Transverse colon (tissue), 4 donors: ENCODE data around the gene BFSP2. TPM values are rescaled to one million over a fixed set of nuclear protein-coding genes. Genes with fewer than 3 reads are reported as not detected.

Source experiments
- DNase-seq: peaks from one replicate; pipeline ENCODE4 v3.0.0-alpha.2; 2019
- H3K27ac ChIP-seq, 4 donors: fragments of 200-600 bp; sonication (generic); 2 replicates each; pipeline ENCODE4 v1.5.1; 2016 to 2018; ENCODE audit warnings: inconsistent platforms in 4 of 4
- H3K27me3 ChIP-seq: fragments of 200-600 bp; sonication (generic); 2 replicates; pipeline ENCODE4 v1.5.1; 2017; ENCODE audit warnings: inconsistent platforms
- H3K36me3 ChIP-seq, 4 donors: fragments of 200-600 bp; sonication (generic); 2 replicates each; pipeline ENCODE4 v1.5.1; 2017 to 2019; ENCODE audit warnings: inconsistent platforms in 4 of 4
- H3K4me1 ChIP-seq, 4 donors: fragments of 200-600 bp; sonication (generic); 2 replicates each; pipeline ENCODE4 v1.5.1; 2017 to 2020; ENCODE audit warnings: inconsistent platforms in 4 of 4
- H3K4me3 ChIP-seq, 4 donors: fragments of 200-600 bp; sonication (generic); 1 replicate in 1 of 4; 2 replicates in 3 of 4; pipeline versions ENCODE4 v1.5.1 to v1.6.1; 2017 to 2019; ENCODE audit warnings: inconsistent platforms in 4 of 4
- H3K9me3 ChIP-seq, 2 donors: fragments of 200-600 bp; sonication (generic); 2 replicates each; pipeline ENCODE4 v1.5.1; 2017 to 2019; ENCODE audit warnings: inconsistent platforms in 2 of 2
- EP300 ChIP-seq: sonication (generic); formaldehyde crosslinking; IDR thresholded peaks from one replicate; pipeline ENCODE4 v1.6.1; 2017; ENCODE audit warnings: antibody characterized with exemption, low read depth
- POLR2A ChIP-seq: fragments of 450-650 bp; IDR thresholded peaks from one replicate; pipeline ENCODE4 v1.6.1; 2016; ENCODE audit warnings: antibody characterized with exemption, mild to moderate bottlenecking, moderate library complexity
- POLR2AphosphoS5 ChIP-seq, 3 donors: sonication (generic); formaldehyde crosslinking; IDR thresholded peaks; one replicate each; pipeline ENCODE4 v1.6.1; 2016; ENCODE audit warnings: antibody characterized with exemption in 3 of 3
- WGBS, 2 donors: methylation state at CpG; one replicate each; pipeline ENCODE4 v1.1.5; 2018; ENCODE audit warnings: low coverage in 1 of 2; 5-methylcytosine and 5-hydroxymethylcytosine counted together
- in situ Hi-C, 4 donors: fragments of 200-750 bp; cut with MboI; loops; one replicate each; pipeline versions ENCODE4 v1.15.0 to v1.15.1; 2017; ENCODE audit warnings: low sequenced_read_pairs in 3 of 4, low pct_ligation_motif_present in 1 of 4, low pct_unique_long_range_greater_than_20kb in 1 of 4
- intact Hi-C: fragments of 100-400 bp; cut with DNase I; formaldehyde crosslinking; loops from one replicate; pipeline ENCODE4 v1.15.1; 2023; ENCODE audit warnings: low total_unique reads
- total RNA-seq, 4 donors: library from RNA; depleted of rRNA; stranded (reverse); fragments of >200 nt; gene quantifications; one replicate each; pipeline ENCODE4 v1.1.0, GENCODE V29; 2016
- TF ChIP-seq, protein P1 (sequence below), 5 experiments: fragments of 200-600 bp in 3 of 5; fragments of 450-650 bp in 2 of 5; sonication (generic) in 3 of 5; IDR thresholded peaks; 1 replicate in 2 of 5; 2 replicates in 3 of 5; pipeline ENCODE4 v1.5.1; 2016 to 2017; ENCODE audit warnings: antibody characterized with exemption in 5 of 5, inconsistent platforms in 3 of 5, mild to moderate bottlenecking in 2 of 5, moderate library complexity in 1 of 5

BFSP2 gene
- total RNA-seq, 4 donors from 2014 or later = not detected

DNA sequence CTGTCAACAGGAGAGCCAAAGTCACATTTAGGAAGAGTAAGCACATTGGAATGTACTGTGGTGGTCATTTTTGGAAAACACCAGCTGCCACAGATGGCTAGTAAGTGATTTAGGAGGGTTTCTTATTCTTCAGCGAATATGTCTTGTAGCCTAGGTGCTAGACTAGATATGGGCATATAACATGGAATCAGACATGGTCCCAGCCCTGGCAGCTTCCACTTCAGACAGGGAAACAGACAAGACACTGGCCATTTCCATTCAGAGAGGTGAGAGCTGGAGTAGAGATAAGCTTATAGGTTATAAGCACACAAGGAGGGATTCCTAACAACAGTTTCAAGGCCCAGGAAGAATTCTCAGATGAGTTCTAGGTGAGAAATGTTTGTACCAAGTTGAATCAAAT lies 28.2 kb upstream of the BFSP2 start:
- 100% methylated on average over 1 of the region's 1 CpG for WGBS, 2 donors
- intact Hi-C loops = no loop called here
- in situ Hi-C loops = no loop called here

DNA sequence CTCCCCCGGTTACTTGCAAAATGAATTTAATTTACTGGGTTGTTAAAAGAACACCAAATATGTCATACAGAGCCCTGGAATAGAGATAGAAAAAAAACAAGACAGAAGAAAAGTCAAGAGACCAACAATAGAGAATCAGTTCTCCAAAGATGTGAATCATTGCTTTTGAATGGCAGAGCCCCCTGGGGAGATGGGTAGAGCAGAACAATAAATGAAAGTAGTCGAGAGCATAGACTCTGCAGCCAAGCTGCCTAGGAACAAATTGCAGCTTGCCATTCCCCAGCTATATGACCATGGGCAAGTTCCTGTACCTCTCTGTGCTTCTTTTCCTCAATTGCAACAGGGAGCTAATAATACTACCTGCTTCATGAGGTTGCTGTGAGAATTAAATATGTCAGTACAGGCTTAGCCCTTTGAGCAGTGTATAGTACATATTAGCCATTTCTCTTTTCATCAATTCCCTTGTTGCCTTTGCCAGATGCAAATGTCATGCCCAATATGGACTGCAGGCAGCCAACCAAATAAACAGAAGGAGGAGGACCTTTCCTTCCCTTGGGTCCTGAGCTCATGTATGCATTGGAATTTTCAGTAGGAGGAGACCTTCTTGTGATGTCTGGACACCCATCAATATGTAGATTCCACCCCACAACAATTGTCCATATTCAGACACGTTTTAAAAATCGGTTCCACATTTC lies 25.0 kb upstream of the BFSP2 start:
- Histone ChIP-seq H3K9me3 (no peaks in the 10 kb centered on the region), H3K4me1 (no peaks in the 10 kb centered on the region), H3K27ac (no peak overlapping the region), H3K36me3 (no peaks in the 10 kb centered on the region), H3K27me3 (no peaks in the 10 kb centered on the region), H3K4me3 (no peak overlapping the region)
- DNase-seq = no peak
- intact Hi-C loops = no loop called here
- TF ChIP-seq EP300 = no peak
- in situ Hi-C loops = loop anchor here in 3 of 4 donors (25.0 kb wide), 2 partner anchors 338 to 638 kb away; partner anchors contain the start of gene TMEM108 (in 3 of the 3)
- WGBS, 2 donors = 74 to 75% methylated on average over 4 of the region's 4 CpGs

More for the DNA sequence above, 28.2 kb upstream of the BFSP2 start:
- Histone ChIP-seq H3K36me3 (no peaks in the 10 kb centered on the region), H3K27ac (no peak overlapping the region), H3K27me3 (no peaks in the 10 kb centered on the region), H3K9me3 (no peaks in the 10 kb centered on the region), H3K4me1 (no peaks in the 10 kb centered on the region), H3K4me3 (no peak overlapping the region)
- DNase-seq = no peak
- TF ChIP-seq POLR2AphosphoS5 (IDR thresholded peaks at IDR 0.05) (no peak), EP300 (no peak), POLR2A (no peak)
- TF ChIP-seq, protein P1, sequence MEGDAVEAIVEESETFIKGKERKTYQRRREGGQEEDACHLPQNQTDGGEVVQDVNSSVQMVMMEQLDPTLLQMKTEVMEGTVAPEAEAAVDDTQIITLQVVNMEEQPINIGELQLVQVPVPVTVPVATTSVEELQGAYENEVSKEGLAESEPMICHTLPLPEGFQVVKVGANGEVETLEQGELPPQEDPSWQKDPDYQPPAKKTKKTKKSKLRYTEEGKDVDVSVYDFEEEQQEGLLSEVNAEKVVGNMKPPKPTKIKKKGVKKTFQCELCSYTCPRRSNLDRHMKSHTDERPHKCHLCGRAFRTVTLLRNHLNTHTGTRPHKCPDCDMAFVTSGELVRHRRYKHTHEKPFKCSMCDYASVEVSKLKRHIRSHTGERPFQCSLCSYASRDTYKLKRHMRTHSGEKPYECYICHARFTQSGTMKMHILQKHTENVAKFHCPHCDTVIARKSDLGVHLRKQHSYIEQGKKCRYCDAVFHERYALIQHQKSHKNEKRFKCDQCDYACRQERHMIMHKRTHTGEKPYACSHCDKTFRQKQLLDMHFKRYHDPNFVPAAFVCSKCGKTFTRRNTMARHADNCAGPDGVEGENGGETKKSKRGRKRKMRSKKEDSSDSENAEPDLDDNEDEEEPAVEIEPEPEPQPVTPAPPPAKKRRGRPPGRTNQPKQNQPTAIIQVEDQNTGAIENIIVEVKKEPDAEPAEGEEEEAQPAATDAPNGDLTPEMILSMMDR (IDR thresholded peaks at IDR 0.05) = no peak

GRCh38 chr3:133375403-133375745 lies 24.5 kb upstream of the BFSP2 start:
- no peak for TF ChIP-seq POLR2AphosphoS5 (IDR thresholded peaks at IDR 0.05)
- no peak for TF ChIP-seq POLR2A
- TF ChIP-seq EP300 = no peak
- TF ChIP-seq, protein P1 (IDR thresholded peaks at IDR 0.05) = no peak
- Histone ChIP-seq H3K4me1 (no peaks in the 10 kb centered on the region), H3K4me3 (no peak overlapping the region), H3K27ac (no peak overlapping the region), H3K36me3 (no peaks in the 10 kb centered on the region), H3K9me3 (no peaks in the 10 kb centered on the region), H3K27me3 (no peaks in the 10 kb centered on the region)
- no peak for DNase-seq
- in situ Hi-C loops = loop anchor here in 3 of 4 donors (25.0 kb wide), 2 partner anchors 338 to 638 kb away; partner anchors contain the start of gene TMEM108 (in 3 of the 3)
- intact Hi-C loops = no loop called here

DNA sequence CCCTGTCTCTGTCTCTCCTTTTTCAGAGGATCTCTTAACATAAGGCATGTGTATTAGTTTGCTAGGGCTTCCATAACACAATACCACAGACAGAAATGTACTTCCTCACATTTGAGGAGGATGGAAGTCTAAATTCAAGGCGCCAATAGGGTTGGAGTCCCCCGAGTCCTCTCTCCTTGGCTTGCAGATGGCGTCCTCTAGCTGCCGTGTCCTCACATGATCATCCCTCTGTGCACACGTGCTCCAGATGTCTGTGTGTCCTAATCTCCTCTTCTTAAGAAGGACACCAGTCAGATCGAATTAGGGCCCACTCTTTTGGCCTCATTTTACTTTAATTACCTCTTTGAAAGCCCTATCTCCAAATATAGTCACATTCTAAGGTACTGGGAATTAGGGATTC lies 23.0 kb upstream of the BFSP2 start:
- Histone ChIP-seq H3K27me3 (no peaks in the 10 kb centered on the region), H3K27ac (no peak overlapping the region), H3K9me3 (no peaks in the 10 kb centered on the region), H3K36me3 (no peaks in the 10 kb centered on the region), H3K4me1 (no peaks in the 10 kb centered on the region), H3K4me3 (no peak overlapping the region)
- in situ Hi-C loops (loop anchor here in 3 of 4 donors (25.0 kb wide), 2 partner anchors 340 to 640 kb away; partner anchors contain the start of gene TMEM108 (in 3 of the 3)), intact Hi-C loops (no loop called here)
- DNase-seq = no peak
- TF ChIP-seq, protein P1 (IDR thresholded peaks at IDR 0.05) = no peak
- TF ChIP-seq EP300 = no peak
- no peak for TF ChIP-seq POLR2A
- no peak for TF ChIP-seq POLR2AphosphoS5 (IDR thresholded peaks at IDR 0.05)
- 66% methylated on average over 6 of the region's 6 CpGs; no CpG with 5 or more reads in 1 of the 2 donors for WGBS, 2 donors
